ENCODE data around the gene PAPPA2.

The PAPPA2 gene

GRCh38 chr1:176866011-176866714 is 403.2 kb downstream of the PAPPA2 start:
- DNase-seq: no peak

DNA sequence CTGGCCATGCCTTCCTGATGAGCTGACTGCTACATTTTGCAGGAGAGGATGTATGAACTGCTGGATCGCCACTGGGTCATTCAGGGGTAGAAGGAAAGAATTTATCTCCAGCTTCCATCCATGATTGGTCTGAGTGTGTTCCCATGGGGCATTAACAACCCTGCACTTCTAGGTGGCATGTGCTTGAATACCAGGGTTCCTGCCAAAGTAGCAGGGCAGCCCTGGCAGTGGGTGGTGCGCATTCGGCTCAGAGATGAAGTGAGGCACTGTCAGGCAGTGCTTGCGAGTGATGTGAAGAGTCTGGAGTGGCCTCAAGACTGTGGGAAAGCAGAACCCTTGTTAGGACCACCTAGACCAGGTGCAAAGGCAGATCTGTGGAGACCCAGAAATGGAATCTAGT is 406.6 kb downstream of the PAPPA2 start:
- no peak for DNase-seq

DNA sequence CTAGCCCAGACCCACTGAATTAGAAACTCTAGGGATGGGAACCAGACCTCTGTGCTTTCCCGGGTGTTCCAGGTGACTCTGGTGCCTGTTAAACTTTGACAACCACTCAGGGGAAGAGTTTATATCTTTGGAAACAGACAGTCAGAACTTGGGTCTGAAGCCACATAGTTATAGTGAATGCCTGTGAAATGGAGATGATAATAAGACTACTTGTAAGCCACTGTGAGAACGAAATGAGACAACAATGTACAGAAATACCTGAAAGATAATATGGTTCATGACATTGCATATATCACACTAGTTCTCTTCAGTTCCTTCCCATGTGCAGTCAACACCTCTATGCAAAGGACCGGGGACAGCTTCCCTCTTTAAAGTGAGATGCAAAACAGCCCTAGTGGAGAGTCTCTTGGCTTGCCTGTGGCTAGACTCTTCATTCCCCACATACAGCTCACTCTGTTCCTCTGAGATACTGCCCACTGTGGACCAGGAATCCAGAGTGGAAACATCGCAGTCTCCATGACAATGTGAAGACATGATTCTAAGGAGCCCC is 414.1 kb downstream of the PAPPA2 start:
- no peak for DNase-seq

- no peak for DNase-seq
Measured at GRCh38 chr1:176877557-176877956, 414.6 kb downstream of the PAPPA2 start.

- no peak for DNase-seq
Measured at GRCh38 chr1:176878750-176879536, 416.0 kb downstream of the PAPPA2 start.

DNA sequence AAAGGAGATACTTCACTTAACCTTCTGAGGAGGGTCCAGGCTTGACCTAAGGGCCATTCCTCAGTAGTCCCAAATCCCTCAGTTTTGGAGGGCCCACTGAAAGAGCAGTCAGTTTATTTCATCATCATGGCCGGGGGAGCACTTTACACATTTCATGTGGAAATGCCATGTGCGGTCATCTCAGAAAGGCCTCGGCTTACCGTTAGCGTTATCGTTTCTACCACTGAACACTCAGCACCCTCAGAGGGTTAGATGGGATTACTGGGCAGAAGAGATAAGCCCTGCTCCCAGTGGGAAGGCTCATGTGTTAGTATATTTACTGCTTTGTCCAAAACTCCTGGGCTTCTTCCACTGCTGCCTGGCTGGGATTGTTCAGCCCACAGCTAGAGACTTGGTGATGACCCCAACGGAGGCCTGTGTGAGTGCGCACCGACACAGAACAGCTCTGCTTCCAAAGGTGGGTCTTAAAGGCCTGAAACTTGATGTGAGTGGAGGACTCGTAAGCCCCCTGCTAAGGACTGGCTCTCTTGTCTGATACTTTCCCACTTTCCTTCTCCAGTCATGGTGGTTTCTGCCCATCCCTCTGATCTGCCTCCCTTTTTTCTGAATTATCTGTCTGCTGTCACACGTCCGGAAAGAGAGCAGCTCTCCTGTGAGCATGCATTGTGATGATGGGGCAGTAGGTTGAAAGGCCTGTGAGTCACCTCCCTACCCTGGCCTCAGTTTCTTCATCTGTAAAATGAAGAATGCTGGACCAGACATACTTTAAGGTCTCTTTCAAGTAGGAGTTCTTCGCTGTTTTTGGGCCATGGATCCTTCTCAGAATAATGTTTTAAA is 417.0 kb downstream of the PAPPA2 start:
- DNase-seq: no peak

- peak; percentile 35 for DNase-seq
Measured at GRCh38 chr1:176880955-176881595, 418.1 kb downstream of the PAPPA2 start.

DNA sequence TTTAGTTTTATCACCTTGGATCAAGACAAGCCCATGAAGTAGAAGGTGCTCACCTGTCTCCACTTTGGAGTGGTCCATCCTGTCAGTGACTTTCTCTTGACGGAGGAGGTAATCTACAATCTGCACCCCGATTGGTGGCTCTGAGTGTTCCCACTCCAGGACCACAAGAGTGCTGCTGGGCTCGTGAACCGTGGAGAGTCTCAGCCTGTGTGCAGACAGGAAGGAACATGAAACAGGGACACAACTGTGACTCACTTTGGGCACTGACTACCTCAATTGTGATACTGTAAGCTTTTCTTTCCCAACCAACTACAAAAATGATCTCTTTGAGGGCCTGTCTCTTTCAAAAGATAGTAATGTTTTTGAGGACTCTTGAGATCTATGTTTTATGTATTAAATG is 421.3 kb downstream of the PAPPA2 start:
- no peak for DNase-seq

- DNase-seq: no peak
Measured at GRCh38 chr1:176884911-176885310, 421.9 kb downstream of the PAPPA2 start.

- no peak for DNase-seq
Measured at GRCh38 chr1:176885341-176885740, 422.4 kb downstream of the PAPPA2 start.

GRCh38 chr1:176885751-176886150 is 422.8 kb downstream of the PAPPA2 start:
- DNase-seq: no peak

GRCh38 chr1:176888471-176889032 is 425.6 kb downstream of the PAPPA2 start:
- no peak for DNase-seq

DNA sequence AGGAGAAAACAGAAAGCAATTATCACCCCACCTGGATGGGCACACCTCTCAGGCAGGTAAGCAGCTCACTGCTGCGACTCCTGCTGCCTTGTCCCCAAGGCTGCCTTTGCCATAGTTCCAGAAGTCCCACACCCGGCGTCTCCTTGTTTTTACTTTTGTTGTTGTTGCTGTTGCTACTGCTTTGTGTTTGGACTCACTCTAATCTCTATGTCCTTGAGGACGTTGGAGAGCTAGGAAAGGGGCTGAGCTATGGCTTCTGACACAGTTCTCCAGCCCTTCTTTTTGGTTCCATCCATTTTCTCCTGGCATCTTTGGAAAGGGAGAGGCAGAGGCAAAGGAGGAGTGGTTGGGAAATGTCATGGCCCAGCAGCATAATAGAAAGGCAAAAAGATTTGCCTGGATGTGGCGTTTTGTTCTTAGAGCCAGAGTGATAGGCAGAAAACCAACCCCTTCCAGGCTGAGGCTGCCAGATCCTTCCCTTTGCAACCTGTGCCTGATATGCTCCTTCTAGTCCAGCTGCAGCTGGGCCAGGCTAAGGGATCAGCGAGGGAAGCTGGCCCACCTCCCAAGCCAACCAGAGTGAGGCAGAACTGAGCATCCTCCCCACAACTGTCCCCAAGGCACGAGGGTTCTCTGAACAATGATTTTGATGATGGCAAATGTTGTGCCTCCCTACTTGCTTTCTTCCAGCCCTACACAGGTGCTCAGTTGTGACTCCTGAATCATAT is 430.8 kb downstream of the PAPPA2 start:
- DNase-seq: no peak

DNA sequence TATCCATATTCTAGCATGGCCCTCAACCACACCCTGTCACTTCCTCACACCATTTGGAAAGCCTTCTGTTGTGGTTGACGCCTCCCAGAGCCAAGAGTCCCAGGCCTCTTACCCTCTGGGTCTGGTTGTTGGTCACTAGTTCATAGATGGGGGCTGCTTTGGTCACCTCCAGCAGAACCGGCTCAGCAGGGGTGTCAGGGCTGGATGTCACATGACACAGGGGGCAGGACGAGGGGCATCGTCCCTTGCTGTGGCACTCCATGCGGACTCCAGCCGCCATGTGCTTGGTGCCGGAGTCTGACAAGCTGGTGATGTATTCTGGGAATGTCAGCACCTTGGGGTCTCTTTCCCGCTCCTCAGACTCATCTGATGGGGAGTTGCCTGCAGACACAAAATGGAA is 431.5 kb downstream of the PAPPA2 start:
- DNase-seq: no peak
